HCT116 (cell line): Measurements from ENCODE around the gene RNF212.

Experiments used
- EZH2 ChIP-seq: fragments of 200-600 bp; sonication (generic); IDR thresholded peaks from 2 replicates; pipeline ENCODE4 v1.6.1; 2017; ENCODE audit warnings: antibody characterized with exemption, mixed run types
- TF ChIP-seq, protein P1 (sequence below): IDR thresholded peaks from 2 replicates; pipeline ENCODE4 v1.6.1; 2012

DNA sequence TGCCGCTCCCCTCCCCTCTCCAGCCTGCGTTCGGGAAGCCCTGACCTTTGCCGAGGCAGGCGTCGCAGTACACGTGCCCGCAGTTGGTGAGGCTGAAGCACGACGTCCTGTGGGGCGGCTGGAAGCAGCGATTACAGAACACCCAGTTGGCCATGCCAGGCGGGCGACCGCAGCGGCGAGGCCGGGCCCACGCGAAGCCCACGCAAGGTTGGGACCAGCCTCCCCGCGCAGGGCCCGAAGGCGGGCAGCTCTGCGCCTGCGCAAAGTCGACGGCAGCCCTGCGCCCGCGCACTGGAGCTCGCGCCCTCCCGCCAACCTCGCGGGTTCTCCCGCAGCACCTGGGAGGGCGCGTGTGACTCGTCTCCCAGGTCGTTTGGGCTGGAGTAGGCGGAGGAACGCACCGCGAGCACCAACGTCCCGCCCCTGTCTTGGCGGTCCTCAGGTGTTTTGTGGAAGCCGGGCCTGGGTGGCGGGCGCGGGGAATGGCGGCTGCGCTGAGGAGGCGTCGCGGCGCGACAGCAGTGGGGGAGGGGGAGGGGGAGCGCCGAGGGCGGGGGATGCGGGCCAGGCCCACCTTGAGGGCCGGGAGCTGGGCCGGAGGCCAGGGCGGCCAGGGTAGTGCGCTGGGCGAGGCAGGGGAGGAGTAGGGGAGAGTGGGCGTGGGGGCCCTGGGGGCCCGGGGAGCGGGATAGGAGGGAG, at the start of gene RNF212:
- TF ChIP-seq, protein P1, sequence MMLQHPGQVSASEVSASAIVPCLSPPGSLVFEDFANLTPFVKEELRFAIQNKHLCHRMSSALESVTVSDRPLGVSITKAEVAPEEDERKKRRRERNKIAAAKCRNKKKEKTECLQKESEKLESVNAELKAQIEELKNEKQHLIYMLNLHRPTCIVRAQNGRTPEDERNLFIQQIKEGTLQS, result no peak
- no peak for TF ChIP-seq EZH2
